ENCODE data around the gene SLIT2. TPM values are rescaled to one million over a fixed set of nuclear protein-coding genes. Genes with fewer than 3 reads are reported as not detected.

Gene SLIT2
- total and polyA plus RNA-seq, 2 donors from 2014 or later: 9.2 to 11.5 TPM

DNA sequence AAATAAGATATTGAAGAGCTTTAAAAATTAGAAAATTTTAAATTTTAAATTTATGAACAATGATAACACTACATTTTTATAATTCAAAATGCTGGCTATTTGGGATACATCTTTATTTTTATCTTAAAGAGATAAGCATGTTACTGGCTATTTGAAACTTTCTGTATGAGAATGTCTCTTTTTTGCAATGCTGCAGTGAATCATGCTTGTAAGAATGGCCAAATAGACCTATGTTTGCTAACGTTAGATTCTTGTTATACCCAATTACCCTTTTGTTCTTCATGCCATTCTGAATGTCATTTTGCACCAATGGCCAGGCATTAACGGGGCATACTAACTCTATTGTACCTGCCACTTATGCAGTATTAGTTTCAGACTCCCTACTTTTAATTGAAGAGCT is 49.5 kb downstream of the SLIT2 start:
- FAIRE-seq: no peak
- H3K9me3 ChIP-seq (ENCODE audit: control insufficient read depth in 2 of 3, insufficient read depth in 1 of 3, low read length in 3 of 3): no peaks in the 10 kb centered on the region

More for the DNA sequence above, 49.5 kb downstream of the SLIT2 start:
- H3K36me3 ChIP-seq (ENCODE audit: control insufficient read depth in 2 of 3, insufficient read depth in 3 of 3, low read length in 3 of 3): no peaks in the 10 kb centered on the region
- no peak for DNase-seq
- intact Hi-C loops (cut with DNase I): no loop called here
- TF ChIP-seq, protein P1, sequence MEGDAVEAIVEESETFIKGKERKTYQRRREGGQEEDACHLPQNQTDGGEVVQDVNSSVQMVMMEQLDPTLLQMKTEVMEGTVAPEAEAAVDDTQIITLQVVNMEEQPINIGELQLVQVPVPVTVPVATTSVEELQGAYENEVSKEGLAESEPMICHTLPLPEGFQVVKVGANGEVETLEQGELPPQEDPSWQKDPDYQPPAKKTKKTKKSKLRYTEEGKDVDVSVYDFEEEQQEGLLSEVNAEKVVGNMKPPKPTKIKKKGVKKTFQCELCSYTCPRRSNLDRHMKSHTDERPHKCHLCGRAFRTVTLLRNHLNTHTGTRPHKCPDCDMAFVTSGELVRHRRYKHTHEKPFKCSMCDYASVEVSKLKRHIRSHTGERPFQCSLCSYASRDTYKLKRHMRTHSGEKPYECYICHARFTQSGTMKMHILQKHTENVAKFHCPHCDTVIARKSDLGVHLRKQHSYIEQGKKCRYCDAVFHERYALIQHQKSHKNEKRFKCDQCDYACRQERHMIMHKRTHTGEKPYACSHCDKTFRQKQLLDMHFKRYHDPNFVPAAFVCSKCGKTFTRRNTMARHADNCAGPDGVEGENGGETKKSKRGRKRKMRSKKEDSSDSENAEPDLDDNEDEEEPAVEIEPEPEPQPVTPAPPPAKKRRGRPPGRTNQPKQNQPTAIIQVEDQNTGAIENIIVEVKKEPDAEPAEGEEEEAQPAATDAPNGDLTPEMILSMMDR (IDR thresholded peaks at IDR 0.05; ENCODE audit: borderline replicate concordance, extremely low read depth, insufficient read depth): no peak
- no peak overlapping the region for H3K9ac ChIP-seq (ENCODE audit: low read length in 3 of 3)
- H3K4me1 ChIP-seq (ENCODE audit: control insufficient read depth in 2 of 3, insufficient read depth in 2 of 3, low read depth in 1 of 3, low read length in 3 of 3): no peaks in the 10 kb centered on the region
- no peaks in the 10 kb centered on the region for H3K27me3 ChIP-seq (ENCODE audit: control insufficient read depth, insufficient read depth, low read length)
- H3K4me3 ChIP-seq (ENCODE audit: low read length in 3 of 3): no peak overlapping the region
- no peak overlapping the region for H3K27ac ChIP-seq (ENCODE audit: low read depth in 2 of 2, low read length in 2 of 2)
